Neural cell (in vitro differentiated cells): ENCODE data around the gene SLC16A13. TPM values are rescaled to one million over a fixed set of nuclear protein-coding genes. Genes with fewer than 3 reads are reported as not detected.
A peak's percentile ranks its signal among the peaks of the same experiment; 100 is the strongest.

ENCODE experiments used
- H2AFZ ChIP-seq: fragments of 200-600, 300-800 bp; sonication (generic), shearing (Covaris generic); 2 replicates; pipeline ENCODE4 v1.6.0; 2014; ENCODE audit warnings: low read depth, mild to moderate bottlenecking, antibody characterized with exemption, low read length, moderate library complexity
- H3F3A ChIP-seq: fragments of 200-600 bp; shearing (Covaris generic); 2 replicates; pipeline ENCODE4 v1.6.1; 2016; ENCODE audit warnings: mild to moderate bottlenecking, moderate library complexity, mixed read lengths, antibody characterized with exemption, low read length; ENCODE audit not compliant: insufficient read depth, poor library complexity, severe bottlenecking
- H3K27ac ChIP-seq: fragments of 200-600, 300-800 bp; sonication (generic), shearing (Covaris generic); 2 replicates; pipeline ENCODE4 v1.5.1; 2014; ENCODE audit warnings: mild to moderate bottlenecking, low read length, moderate library complexity
- H3K27me3 ChIP-seq: fragments of 300-800, 200-600 bp; sonication (generic), shearing (Covaris generic); 2 replicates; pipeline ENCODE4 v1.6.0; 2014; ENCODE audit warnings: mild to moderate bottlenecking, low read depth, low read length, moderate library complexity; ENCODE audit not compliant: insufficient read depth
- H3K36me3 ChIP-seq: fragments of 300-800, 200-600 bp; sonication (generic), shearing (Covaris generic); 2 replicates; pipeline ENCODE4 v1.5.1; 2014; ENCODE audit warnings: mild to moderate bottlenecking, antibody characterized with exemption, low read length, moderate library complexity; ENCODE audit not compliant: insufficient read depth
- H3K4me2 ChIP-seq: fragments of 300-800, 200-600 bp; sonication (generic), shearing (Covaris generic); 2 replicates; pipeline ENCODE4 v1.6.0; 2014; ENCODE audit warnings: mild to moderate bottlenecking, low read length
- H3K4me3 ChIP-seq: fragments of 300-800, 200-600 bp; sonication (generic), shearing (Covaris generic); 2 replicates; pipeline ENCODE4 v1.5.1; 2014; ENCODE audit warnings: mild to moderate bottlenecking, low read length, moderate library complexity
- H3K79me2 ChIP-seq: fragments of 200-600 bp; shearing (Covaris generic); replicated peaks from 2 replicates; pipeline ENCODE4 v1.6.0; 2014; ENCODE audit warnings: mild to moderate bottlenecking, low read length, moderate library complexity; ENCODE audit not compliant: insufficient read depth
- H3K9ac ChIP-seq: fragments of 300-800, 200-600 bp; sonication (generic), shearing (Covaris generic); 2 replicates; pipeline ENCODE4 v1.6.1; 2016; ENCODE audit warnings: mild to moderate bottlenecking, low read length, mixed read lengths
- H3K9me2 ChIP-seq: fragments of 200-600 bp; shearing (Covaris generic); 2 replicates; pipeline ENCODE4 v1.6.1; 2016; ENCODE audit warnings: mild to moderate bottlenecking, low read length, mixed read lengths; ENCODE audit not compliant: insufficient read depth
- H3K9me3 ChIP-seq: fragments of 200-600, 300-800 bp; sonication (generic), shearing (Covaris generic); 2 replicates; pipeline ENCODE4 v1.6.1; 2016; ENCODE audit warnings: mild to moderate bottlenecking, mixed run types, low read length, moderate library complexity, mixed read lengths
- H4K20me1 ChIP-seq: fragments of 200-600 bp; shearing (Covaris generic); 2 replicates; pipeline ENCODE4 v1.6.1; 2016; ENCODE audit warnings: mild to moderate bottlenecking, mixed run types; ENCODE audit not compliant: insufficient read depth
- EP300 ChIP-seq: fragments of 450-650 bp; conservative IDR thresholded peaks from 2 replicates; pipeline ENCODE4 v1.6.1; 2014; ENCODE audit warnings: antibody characterized with exemption, mild to moderate bottlenecking, moderate library complexity; ENCODE audit not compliant: poor library complexity, severe bottlenecking
- EZH2 ChIP-seq: fragments of 200-600, 300-800 bp; shearing (Covaris generic), sonication (generic); IDR thresholded peaks from 2 replicates; pipeline ENCODE4 v1.6.1; 2014; ENCODE audit warnings: antibody characterized with exemption, low read length, borderline replicate concordance, mild to moderate bottlenecking; ENCODE audit not compliant: insufficient read depth, poor library complexity, severe bottlenecking
- MXI1 ChIP-seq: fragments of 450-650 bp; conservative IDR thresholded peaks from 2 replicates; pipeline ENCODE4 v1.6.1; 2014; ENCODE audit warnings: antibody characterized with exemption, mild to moderate bottlenecking; ENCODE audit not compliant: poor library complexity, severe bottlenecking
- POLR2AphosphoS5 ChIP-seq: IDR thresholded peaks from 2 replicates; pipeline ENCODE4 v1.6.1; 2012
- RAD21 ChIP-seq: fragments of 450-650 bp; conservative IDR thresholded peaks from 2 replicates; pipeline ENCODE4 v1.6.1; 2014; ENCODE audit warnings: antibody characterized with exemption, mild to moderate bottlenecking, moderate library complexity
- REST ChIP-seq: IDR thresholded peaks from 2 replicates; pipeline ENCODE4 v1.6.1; 2012; ENCODE audit warnings: borderline replicate concordance
- SMC3 ChIP-seq: fragments of 450-650 bp; conservative IDR thresholded peaks from 2 replicates; pipeline ENCODE4 v1.6.1; 2014; ENCODE audit warnings: antibody characterized with exemption, mild to moderate bottlenecking, moderate library complexity; ENCODE audit not compliant: poor library complexity
- TAF1 ChIP-seq: IDR thresholded peaks from 2 replicates; pipeline ENCODE4 v1.6.1; 2012; ENCODE audit warnings: low read depth
- polyA minus RNA-seq: library from RNA; depleted of rRNA, polyadenylated mRNA; stranded (reverse); fragments of >200 nt; gene quantifications from 2 replicates; pipeline ENCODE4 v1.2.3, GENCODE V29; 2014
- polyA plus RNA-seq: library from polyadenylated mRNA; depleted of rRNA; stranded (reverse); fragments of >200 nt; gene quantifications from 2 replicates; pipeline ENCODE4 v1.2.3, GENCODE V29; 2014
- TF ChIP-seq, protein P1 (sequence below): fragments of 450-650 bp; IDR thresholded peaks from 2 replicates; pipeline ENCODE4 v1.5.1; 2014; ENCODE audit warnings: antibody characterized with exemption, mild to moderate bottlenecking, moderate library complexity; ENCODE audit not compliant: poor library complexity, severe bottlenecking

The SLC16A13 gene, protein sequence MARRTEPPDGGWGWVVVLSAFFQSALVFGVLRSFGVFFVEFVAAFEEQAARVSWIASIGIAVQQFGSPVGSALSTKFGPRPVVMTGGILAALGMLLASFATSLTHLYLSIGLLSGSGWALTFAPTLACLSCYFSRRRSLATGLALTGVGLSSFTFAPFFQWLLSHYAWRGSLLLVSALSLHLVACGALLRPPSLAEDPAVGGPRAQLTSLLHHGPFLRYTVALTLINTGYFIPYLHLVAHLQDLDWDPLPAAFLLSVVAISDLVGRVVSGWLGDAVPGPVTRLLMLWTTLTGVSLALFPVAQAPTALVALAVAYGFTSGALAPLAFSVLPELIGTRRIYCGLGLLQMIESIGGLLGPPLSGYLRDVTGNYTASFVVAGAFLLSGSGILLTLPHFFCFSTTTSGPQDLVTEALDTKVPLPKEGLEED
- polyA plus RNA-seq (0.90 TPM in 1 of 2 replicates, not detected in the other), polyA minus RNA-seq (1.2 and 2.2 TPM in 2 replicates)

DNA sequence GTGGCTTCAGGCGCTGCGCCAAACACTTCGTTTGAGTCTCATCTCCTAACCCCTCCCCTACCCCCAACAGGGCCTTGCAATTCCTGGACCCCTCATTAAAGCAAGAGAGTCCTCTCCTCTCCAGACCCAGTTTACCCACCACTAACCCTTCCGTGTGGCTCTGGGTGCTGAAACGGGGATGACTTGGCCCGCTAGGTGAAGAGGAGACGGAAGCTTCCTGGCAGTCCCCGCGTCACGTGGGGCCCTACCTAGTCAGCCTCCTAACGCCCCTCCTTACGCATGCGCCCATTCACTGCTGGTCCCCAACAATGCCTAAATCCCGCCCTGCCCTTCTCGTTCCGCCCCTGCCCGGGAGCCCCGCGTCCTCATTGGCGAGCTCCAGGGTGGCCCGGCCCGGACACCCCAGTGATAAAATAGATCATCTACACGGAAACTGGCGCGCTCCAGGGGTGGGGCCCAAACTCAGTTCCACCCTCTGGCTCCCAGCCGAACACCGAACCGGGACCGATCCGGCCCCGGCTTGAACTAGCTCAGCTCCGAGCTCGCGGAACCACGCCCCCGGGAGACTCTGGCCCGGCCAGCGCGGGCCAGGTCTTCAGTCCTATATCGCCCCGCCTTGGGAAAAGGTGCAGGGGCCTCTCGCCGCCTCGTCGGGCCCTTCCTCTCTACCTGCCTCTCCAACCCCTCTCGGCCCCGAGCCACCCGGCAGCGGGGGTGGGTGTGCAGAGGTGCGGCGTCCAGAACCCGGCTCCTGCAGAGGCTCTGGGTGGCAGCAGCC lies at the start of gene SLC16A13:
SLC16A13 (plus strand) TSS at position 425 of the 778 bp plus-strand sequence. CDS start 368 bp downstream, outside the sequence.
- TF ChIP-seq RAD21 (peak; percentile 21), EP300 (peak; percentile 17), EZH2 (no peak), MXI1 (peak; percentile 53), REST (peak; percentile 81), SMC3 (no peak), POLR2AphosphoS5 (peak; percentile 96), TAF1 (peak; percentile 91)
- TF ChIP-seq, protein P1, sequence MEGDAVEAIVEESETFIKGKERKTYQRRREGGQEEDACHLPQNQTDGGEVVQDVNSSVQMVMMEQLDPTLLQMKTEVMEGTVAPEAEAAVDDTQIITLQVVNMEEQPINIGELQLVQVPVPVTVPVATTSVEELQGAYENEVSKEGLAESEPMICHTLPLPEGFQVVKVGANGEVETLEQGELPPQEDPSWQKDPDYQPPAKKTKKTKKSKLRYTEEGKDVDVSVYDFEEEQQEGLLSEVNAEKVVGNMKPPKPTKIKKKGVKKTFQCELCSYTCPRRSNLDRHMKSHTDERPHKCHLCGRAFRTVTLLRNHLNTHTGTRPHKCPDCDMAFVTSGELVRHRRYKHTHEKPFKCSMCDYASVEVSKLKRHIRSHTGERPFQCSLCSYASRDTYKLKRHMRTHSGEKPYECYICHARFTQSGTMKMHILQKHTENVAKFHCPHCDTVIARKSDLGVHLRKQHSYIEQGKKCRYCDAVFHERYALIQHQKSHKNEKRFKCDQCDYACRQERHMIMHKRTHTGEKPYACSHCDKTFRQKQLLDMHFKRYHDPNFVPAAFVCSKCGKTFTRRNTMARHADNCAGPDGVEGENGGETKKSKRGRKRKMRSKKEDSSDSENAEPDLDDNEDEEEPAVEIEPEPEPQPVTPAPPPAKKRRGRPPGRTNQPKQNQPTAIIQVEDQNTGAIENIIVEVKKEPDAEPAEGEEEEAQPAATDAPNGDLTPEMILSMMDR, result peak; percentile 27
- H3K9ac ChIP-seq, result peak within 1 kb of the TSS; percentile 92
- no peaks in the 10 kb centered on the region for H3K9me3 ChIP-seq
- peak within 1 kb of the TSS; percentile 81 for H3K27ac ChIP-seq
- H3K36me3 ChIP-seq, result no peaks in the 10 kb centered on the region
- no peaks in the 10 kb centered on the region for H4K20me1 ChIP-seq
- H3K4me2 ChIP-seq, result peak within 1 kb of the TSS; percentile 71
- H3K79me2 ChIP-seq, result no peaks in the 10 kb centered on the region
- H3K9me2 ChIP-seq, result no peaks in the 10 kb centered on the region
- H3K4me3 ChIP-seq, result peak within 1 kb of the TSS; percentile 97
- peak within 1 kb of the TSS; percentile 77 for H2AFZ ChIP-seq
- H3K27me3 ChIP-seq, result no peaks in the 10 kb centered on the region
- H3F3A ChIP-seq, result no peaks in the 10 kb centered on the region

DNA sequence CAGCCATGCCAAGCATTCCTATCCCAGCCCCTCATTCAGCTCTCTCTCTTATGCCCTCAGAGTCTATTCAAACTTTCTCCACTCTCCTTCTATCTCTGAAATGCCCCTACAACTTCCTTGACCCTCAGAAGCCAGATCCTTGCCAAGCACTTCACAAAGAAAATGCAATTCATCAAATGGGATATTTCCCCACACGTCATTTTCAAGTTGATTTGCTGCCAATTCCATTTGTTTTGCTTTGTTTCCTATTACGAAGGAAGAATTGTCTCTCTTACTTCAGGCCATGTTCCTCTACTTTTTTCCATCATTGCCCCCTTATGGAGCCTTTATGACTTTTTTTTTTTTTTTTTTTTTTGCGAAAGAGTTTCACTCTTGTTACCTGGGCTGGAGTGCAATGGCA lies 49.1 kb upstream of the SLC16A13 start:
- Histone ChIP-seq H3K79me2 (no peaks in the 10 kb centered on the region), H4K20me1 (no peaks in the 10 kb centered on the region), H3K9me3 (no peaks in the 10 kb centered on the region), H3F3A (no peaks in the 10 kb centered on the region), H3K36me3 (no peaks in the 10 kb centered on the region), H3K4me3 (no peak overlapping the region), H3K27me3 (no peaks in the 10 kb centered on the region), H2AFZ (no peak overlapping the region), H3K27ac (no peak overlapping the region), H3K4me2 (no peak overlapping the region), H3K9me2 (no peaks in the 10 kb centered on the region), H3K9ac (no peak overlapping the region)
- no peak for TF ChIP-seq TAF1
- TF ChIP-seq, protein P1, result no peak
- no peak for TF ChIP-seq SMC3
- no peak for TF ChIP-seq EZH2
- TF ChIP-seq EP300, result no peak
- no peak for TF ChIP-seq RAD21
- TF ChIP-seq REST, result no peak
- no peak for TF ChIP-seq MXI1
- no peak for TF ChIP-seq POLR2AphosphoS5
